NCI-H446 treated with DMSO at 0.1 percent for 48 hours (cell line): Measurements from ENCODE around the gene WDR41.
"Not testable (repeated sequence)": the region's sequence is repeated elsewhere in the genome, so short reads cannot be mapped to it uniquely, and the experiment has no call there.

Source experiments
- DNase-seq: peaks from one replicate; lab custom pipeline; 2025; lab: John Stamatoyannopoulos, UW

Gene WDR41

GRCh38 chr5:77402796-77403195 is 89.3 kb downstream of the WDR41 start:
- DNase-seq = no peak

DNA sequence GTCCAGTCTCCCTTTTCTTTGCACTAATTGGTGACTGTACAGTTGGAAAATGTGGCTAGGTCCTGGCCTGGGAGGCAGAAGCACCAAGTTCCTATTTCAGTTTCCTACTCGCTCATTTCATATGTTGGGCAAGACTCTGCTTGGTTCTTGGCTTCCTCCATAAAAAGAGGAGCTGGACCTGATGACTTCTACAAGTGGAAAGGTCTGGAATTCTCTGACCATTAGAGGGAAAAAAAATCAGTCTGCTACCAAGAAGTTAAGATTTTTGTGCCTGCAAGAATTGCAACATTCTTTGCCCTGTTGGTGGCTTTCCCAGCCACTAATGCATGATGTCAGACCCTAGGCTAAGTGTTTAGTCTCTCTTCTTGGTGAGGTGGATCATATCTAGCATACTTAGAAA is 91.5 kb downstream of the WDR41 start:
- no peak for DNase-seq

GRCh38 chr5:77398896-77399295 is 93.2 kb downstream of the WDR41 start:
- no peak for DNase-seq

DNA sequence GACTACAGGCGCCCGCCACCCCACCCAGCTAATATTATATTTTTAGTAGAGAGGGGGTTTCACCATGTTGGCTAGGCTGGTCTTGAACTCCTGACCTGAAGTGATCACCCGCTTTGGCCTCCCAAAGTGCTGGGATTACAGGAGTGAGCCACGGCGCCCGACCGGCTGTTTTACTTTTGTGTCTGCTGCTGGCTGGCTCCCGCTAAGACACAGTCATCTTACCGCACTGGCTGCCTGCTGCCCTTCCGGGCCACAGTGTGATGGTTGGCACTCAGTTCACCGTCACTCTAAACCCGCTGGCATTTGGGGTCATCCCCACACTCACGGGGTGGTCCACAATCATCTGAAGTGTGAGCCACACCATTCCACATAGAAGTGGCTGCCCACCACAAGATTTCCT is 93.7 kb downstream of the WDR41 start:
- no peak for DNase-seq

GRCh38 chr5:77397686-77398292 is 94.3 kb downstream of the WDR41 start:
- DNase-seq = no peak

DNA sequence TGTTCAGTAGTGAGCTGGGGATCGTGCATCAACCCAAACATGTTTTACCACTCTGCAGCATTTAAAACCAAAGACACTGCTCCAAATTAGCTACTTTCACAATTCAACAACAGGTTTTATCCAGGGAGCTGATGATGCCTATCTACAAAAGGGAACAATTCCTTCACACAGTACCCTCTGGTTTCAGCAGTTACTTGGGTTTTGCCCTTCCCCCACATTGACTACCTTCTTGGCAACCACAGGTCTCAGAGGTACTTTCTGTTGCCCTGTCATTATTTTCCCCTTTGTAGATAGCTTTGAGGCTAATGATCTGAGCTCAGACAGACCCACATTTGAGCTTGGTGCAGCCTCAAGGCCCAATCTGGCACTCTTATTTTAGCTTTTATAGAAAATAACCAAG is 96.1 kb downstream of the WDR41 start:
- DNase-seq = no peak

GRCh38 chr5:77394064-77394715 is 97.9 kb downstream of the WDR41 start:
- no peak for DNase-seq

DNA sequence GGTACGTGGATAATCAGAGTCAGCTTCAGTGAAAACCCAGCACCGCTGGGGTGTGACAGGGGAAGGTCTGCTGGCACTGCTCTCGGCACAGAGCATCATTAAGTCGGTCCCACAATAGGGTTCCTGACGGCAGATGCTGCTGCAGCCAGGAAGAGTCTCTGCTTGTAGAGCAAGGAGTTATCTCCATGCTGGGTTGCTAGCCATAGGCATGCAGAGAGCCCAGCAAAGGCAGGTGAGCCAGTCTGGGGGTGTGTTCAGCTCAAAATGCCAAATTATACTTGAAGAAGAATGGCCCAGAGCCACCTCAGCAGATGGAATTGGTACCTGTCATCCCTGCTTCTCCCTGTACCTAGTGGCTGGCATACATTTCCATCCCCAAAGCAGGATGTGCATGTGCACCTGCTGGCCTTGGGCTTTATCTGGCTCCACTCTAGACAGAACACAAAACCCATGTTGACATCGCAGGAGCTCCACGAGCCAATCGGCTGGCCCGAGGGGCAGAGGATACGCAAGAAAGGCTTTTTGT is 100.8 kb downstream of the WDR41 start:
- DNase-seq = no peak

DNA sequence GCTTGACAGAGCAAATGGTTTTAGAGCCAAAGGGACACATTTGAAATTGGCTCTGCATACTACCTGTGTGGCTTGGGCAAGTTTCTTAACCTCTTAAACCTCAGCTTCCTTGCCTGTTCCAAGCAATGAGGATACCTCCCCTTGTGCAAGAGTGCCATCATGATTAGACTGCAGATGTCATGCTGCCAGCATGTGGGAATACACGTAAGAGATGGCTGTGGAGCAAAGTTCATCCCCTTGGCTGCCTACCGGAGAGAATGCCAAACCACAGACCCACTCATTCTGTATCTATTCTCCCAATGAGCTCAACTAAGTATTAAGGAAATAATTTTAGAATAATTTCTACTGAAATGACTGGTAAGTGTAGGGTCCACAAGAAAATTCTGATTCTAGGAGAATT is 101.3 kb downstream of the WDR41 start:
- DNase-seq = no peak

DNA sequence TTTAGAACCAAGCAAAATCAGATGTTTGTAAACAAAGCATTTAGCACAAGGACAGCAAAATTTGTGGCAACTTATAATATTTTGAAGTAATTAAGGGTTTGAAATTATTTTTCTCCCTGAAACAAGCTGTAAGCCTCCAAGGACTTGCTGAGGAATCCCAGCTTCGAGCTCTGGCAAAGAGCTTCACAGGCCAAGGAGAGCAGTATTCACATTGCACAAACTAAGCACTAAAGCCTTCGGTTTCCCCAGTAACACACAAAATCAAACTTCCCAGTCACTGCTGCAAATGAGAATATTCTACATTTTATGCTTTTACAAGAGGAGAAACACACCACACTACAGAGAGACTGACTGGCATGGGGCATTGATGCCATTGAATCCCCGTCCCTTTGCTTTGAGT is 101.9 kb downstream of the WDR41 start:
- no peak for DNase-seq

DNA sequence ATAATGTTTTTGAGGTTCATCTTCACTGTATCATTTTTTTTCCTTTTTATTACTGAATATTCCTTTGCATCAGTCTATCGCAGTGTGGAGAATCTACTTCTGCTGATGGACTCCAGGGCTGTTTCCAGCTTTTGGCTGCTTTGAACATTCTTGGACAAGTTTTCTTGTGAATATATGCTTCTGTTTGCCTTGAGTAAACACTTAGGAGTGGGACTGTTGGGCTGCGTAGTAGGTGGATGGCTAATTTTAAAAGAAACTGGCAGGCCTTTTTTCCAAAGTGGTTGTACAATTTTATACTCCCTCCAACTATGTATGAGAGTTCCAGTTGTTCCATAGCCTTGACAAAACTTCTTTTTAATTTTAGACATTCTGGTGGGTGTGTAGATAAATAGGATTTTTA is 102.4 kb downstream of the WDR41 start:
- DNase-seq = no peak

- DNase-seq = not testable (repeated sequence)
These were observed 105.8 kb downstream of the WDR41 start for GRCh38 chr5:77386340-77386739.

DNA sequence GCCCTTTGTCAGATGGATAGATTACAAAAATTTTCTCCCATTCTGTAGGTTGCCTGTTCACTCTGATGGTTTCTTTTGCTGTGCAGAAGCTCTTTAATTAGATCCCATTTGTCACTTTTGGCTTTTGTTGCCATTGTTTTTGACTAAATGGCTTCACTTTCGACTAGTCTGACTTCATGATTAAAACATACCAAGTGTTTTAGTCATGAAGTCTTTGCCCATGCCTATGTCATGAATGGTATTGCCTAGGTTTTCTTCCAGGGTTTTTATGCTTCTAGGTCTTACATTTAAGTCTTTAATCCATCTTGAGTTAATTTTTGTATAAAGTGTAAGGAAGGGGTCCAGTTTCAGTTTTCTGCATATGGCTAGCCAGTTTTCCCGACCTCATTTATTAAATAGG is 108.8 kb downstream of the WDR41 start:
- DNase-seq = not testable (repeated sequence)
